Mesendoderm (in vitro differentiated cells): ENCODE measurements around the gene TBX4.

ENCODE experiments used
- DNase-seq: peaks from one replicate; pipeline ENCODE4 v3.0.0; 2013
- H2AK5ac ChIP-seq: 2 replicates; pipeline ENCODE4 v1.6.1; 2013; ENCODE audit warnings: low read length, inconsistent platforms
- H2BK120ac ChIP-seq: 2 replicates; pipeline ENCODE4 v1.6.1; 2013; ENCODE audit warnings: low read depth, mild to moderate bottlenecking, low read length, moderate library complexity, mixed read lengths
- H2BK15ac ChIP-seq: replicated peaks from 2 replicates; pipeline ENCODE4 v1.6.1; 2013; ENCODE audit warnings: low read depth, mild to moderate bottlenecking, moderate library complexity
- H2BK5ac ChIP-seq: 2 replicates; pipeline ENCODE4 v1.6.1; 2013; ENCODE audit warnings: low read length, inconsistent platforms
- H3K18ac ChIP-seq: 2 replicates; pipeline ENCODE4 v1.6.1; 2013; ENCODE audit warnings: mild to moderate bottlenecking, low read length, mixed read lengths
- H3K23ac ChIP-seq: one replicate; pipeline ENCODE4 v1.6.1; 2013; ENCODE audit warnings: low read length
- H3K27ac ChIP-seq: 2 replicates; pipeline ENCODE4 v1.5.1; 2013; ENCODE audit warnings: low read depth, mild to moderate bottlenecking, inconsistent platforms, low read length, moderate library complexity
- H3K27me3 ChIP-seq: 2 replicates; pipeline ENCODE4 v1.6.1; 2013; ENCODE audit warnings: low read length, control low read depth, mild to moderate bottlenecking, inconsistent platforms; ENCODE audit not compliant: insufficient read depth, poor library complexity
- H3K36me3 ChIP-seq: 2 replicates; pipeline ENCODE4 v1.6.1; 2013; ENCODE audit warnings: low read length, inconsistent platforms; ENCODE audit not compliant: control insufficient read depth, insufficient read depth
- H3K4ac ChIP-seq: one replicate; pipeline ENCODE4 v1.6.1; 2013; ENCODE audit warnings: low read depth, mild to moderate bottlenecking, low read length, moderate library complexity
- H3K4me1 ChIP-seq: 2 replicates; pipeline ENCODE4 v1.6.1; 2013; ENCODE audit warnings: low read depth, low read length, inconsistent platforms; ENCODE audit not compliant: control insufficient read depth
- H3K4me2 ChIP-seq: 2 replicates; pipeline ENCODE4 v1.6.1; 2013; ENCODE audit warnings: low read length
- H3K4me3 ChIP-seq: 2 replicates; pipeline ENCODE4 v1.5.1; 2013; ENCODE audit warnings: mild to moderate bottlenecking, low read length
- H3K56ac ChIP-seq: one replicate; pipeline ENCODE4 v1.6.1; 2013; ENCODE audit warnings: low read length
- H3K79me1 ChIP-seq: 2 replicates; pipeline ENCODE4 v1.6.1; 2013; ENCODE audit warnings: low read length, inconsistent platforms
- H3K79me2 ChIP-seq: 2 replicates; pipeline ENCODE4 v1.6.1; 2013; ENCODE audit warnings: mild to moderate bottlenecking, low read length; ENCODE audit not compliant: control insufficient read depth, insufficient read depth
- H3K9ac ChIP-seq: 2 replicates; pipeline ENCODE4 v1.6.1; 2013; ENCODE audit warnings: low read length, inconsistent platforms
- H4K5ac ChIP-seq: one replicate; pipeline ENCODE4 v1.6.1; 2013; ENCODE audit warnings: low read length
- H4K8ac ChIP-seq: one replicate; pipeline ENCODE4 v1.6.1; 2013; ENCODE audit warnings: low read depth, mild to moderate bottlenecking, control low read depth, low read length, moderate library complexity
- WGBS: extraction: QIAGEN DNeasy Blood & Tissue Kit; methylation state at CpG from one replicate; pipeline ENCODE4 v1.1.7; 2013; ENCODE audit warnings: low lambda C conversion rate, missing lambda C conversion rate; ENCODE audit not compliant: insufficient coverage; ENCODE audit errors: extremely low coverage; 5-methylcytosine and 5-hydroxymethylcytosine counted together

The TBX4 gene

DNA sequence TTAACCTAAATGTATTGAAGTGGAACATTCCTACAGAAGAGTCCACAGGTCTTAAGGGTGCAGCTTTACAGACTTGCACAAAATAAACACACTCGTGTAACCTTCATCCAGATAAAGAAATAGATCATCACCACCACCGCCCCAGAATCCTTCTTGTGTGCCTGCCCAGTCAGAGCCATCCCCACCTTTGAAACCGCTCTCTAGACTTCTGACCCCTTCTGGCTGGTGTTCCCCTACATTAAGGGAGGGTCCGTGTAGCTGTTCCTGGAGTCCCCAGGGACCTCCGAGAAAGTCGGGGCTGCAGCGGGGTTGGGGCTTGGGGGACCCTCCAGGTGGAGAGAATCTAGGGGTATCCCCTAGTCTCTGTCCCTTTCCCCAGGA, 9.4 kb downstream of the TBX4 start:
- Histone ChIP-seq H2AK5ac (no peak overlapping the region), H2BK5ac (no peak overlapping the region), H3K79me2 (no peaks in the 10 kb centered on the region), H3K27ac (no peak overlapping the region), H3K9ac (no peak overlapping the region), H4K8ac (no peak overlapping the region), H3K4me1 (peaks cover 19% of the 10 kb centered on the region), H3K4ac (no peak overlapping the region), H2BK15ac (no peak overlapping the region), H3K36me3 (no peaks in the 10 kb centered on the region), H3K4me3 (no peak overlapping the region), H4K5ac (no peak overlapping the region), H3K4me2 (peak overlapping the region; percentile 54), H3K79me1 (no peaks in the 10 kb centered on the region), H3K56ac (no peak overlapping the region), H3K27me3 (peaks cover 48% of the 10 kb centered on the region), H2BK120ac (no peak overlapping the region), H3K23ac (no peak overlapping the region), H3K18ac (peak overlapping the region; percentile 44)
- DNase-seq = no peak
- WGBS = no CpG with 5 or more reads among the region's 7 CpGs

DNA sequence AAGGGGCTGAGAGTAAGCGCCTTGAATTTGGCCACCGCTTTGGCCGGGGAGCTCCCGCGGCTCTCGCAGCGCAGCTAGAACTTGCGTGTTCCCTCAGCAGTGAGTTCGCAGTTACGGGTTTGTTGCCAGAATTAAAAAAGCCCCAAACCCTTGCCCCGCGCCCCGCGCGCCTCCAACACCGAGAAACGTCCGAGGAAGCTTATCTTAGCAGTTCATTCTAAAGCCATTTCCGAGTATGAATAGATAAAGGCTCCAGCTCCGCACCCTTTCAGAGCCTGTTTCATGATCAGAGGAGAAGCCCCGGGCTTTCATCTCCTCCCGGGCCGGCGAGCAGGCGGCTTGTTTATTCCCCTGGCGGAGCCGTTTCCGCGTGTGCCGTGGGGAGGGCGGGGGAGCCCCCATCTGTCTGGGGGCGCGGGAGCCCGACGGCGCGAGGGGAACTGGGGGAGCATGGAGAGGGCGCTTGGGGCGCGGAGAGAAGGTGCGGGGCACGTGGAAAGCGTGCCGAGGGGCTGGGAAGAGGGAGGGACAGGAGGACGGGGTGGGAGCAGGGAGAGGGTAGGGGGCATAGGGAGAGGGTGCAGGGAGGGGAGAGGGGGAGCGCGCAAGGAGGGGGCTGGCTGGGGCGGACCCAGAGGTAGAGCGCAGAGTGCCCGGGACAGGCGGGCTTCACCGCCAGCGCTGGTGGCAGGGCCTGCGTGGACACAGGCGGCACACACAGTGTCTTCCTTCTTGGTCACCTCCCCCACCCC, 9.9 kb downstream of the TBX4 start:
- peak overlapping the region; percentile 45 for H3K9ac ChIP-seq
- no peak overlapping the region for H2AK5ac ChIP-seq
- H3K27ac ChIP-seq = no peak overlapping the region
- peak overlapping the region; percentile 78 for H3K56ac ChIP-seq
- no peak overlapping the region for H3K4ac ChIP-seq
- H2BK15ac ChIP-seq = no peak overlapping the region
- no peak overlapping the region for H2BK5ac ChIP-seq
- peaks cover 19% of the 10 kb centered on the region for H3K4me1 ChIP-seq
- peak overlapping the region; percentile 52 for H3K18ac ChIP-seq
- H4K5ac ChIP-seq = no peak overlapping the region
- H3K36me3 ChIP-seq = no peaks in the 10 kb centered on the region
- peaks cover 42% of the 10 kb centered on the region for H3K27me3 ChIP-seq
- H3K4me2 ChIP-seq = peak overlapping the region; percentile 54
- no peak for DNase-seq
- no peaks in the 10 kb centered on the region for H3K79me2 ChIP-seq
- WGBS = no CpG with 5 or more reads among the region's 55 CpGs
- H2BK120ac ChIP-seq = peak overlapping the region; percentile 13
- no peak overlapping the region for H3K23ac ChIP-seq
- H4K8ac ChIP-seq = no peak overlapping the region
- H3K79me1 ChIP-seq = no peaks in the 10 kb centered on the region
- no peak overlapping the region for H3K4me3 ChIP-seq

DNA sequence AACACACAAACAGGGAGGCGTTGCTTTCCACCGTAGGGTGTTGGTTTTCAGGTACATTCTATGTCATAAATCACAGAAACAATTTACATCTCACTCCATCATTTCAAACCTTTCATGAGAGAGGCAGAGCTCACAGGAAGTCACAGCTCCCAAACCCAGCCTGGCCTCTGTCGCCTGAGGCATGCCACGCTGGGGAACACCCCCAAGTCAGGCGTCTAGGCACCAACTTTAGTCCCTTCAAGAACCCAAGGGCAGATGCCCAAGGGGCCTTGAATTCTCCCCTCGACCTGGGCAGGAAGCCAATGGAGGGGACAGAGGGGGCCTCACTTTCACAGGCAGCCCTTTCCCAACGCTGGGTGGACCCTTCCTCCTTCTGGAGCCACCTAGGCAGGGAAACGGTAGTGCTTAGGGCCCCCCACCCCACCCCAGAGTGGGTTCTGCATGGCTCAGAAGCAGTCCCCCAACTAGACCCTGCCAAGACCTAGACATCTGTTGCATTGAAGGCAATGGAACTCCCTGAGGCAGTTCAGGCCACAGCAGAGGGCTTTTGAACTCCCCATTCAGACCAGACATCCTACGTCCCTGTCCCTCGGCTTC, 10.6 kb downstream of the TBX4 start:
- Histone ChIP-seq H3K4me2 (peak overlapping the region; percentile 54), H2BK15ac (no peak overlapping the region), H3K36me3 (no peaks in the 10 kb centered on the region), H3K4me3 (no peak overlapping the region), H2BK5ac (peak overlapping the region; percentile 9), H3K18ac (no peak overlapping the region), H4K8ac (no peak overlapping the region), H3K27ac (no peak overlapping the region), H3K9ac (no peak overlapping the region), H3K79me1 (no peaks in the 10 kb centered on the region), H2BK120ac (no peak overlapping the region), H3K27me3 (peaks cover 36% of the 10 kb centered on the region), H3K4me1 (peaks cover 21% of the 10 kb centered on the region), H3K4ac (no peak overlapping the region), H3K56ac (peak overlapping the region; percentile 78), H2AK5ac (no peak overlapping the region), H3K79me2 (no peaks in the 10 kb centered on the region), H3K23ac (no peak overlapping the region), H4K5ac (no peak overlapping the region)
- no peak for DNase-seq
- WGBS = no CpG with 5 or more reads among the region's 10 CpGs

DNA sequence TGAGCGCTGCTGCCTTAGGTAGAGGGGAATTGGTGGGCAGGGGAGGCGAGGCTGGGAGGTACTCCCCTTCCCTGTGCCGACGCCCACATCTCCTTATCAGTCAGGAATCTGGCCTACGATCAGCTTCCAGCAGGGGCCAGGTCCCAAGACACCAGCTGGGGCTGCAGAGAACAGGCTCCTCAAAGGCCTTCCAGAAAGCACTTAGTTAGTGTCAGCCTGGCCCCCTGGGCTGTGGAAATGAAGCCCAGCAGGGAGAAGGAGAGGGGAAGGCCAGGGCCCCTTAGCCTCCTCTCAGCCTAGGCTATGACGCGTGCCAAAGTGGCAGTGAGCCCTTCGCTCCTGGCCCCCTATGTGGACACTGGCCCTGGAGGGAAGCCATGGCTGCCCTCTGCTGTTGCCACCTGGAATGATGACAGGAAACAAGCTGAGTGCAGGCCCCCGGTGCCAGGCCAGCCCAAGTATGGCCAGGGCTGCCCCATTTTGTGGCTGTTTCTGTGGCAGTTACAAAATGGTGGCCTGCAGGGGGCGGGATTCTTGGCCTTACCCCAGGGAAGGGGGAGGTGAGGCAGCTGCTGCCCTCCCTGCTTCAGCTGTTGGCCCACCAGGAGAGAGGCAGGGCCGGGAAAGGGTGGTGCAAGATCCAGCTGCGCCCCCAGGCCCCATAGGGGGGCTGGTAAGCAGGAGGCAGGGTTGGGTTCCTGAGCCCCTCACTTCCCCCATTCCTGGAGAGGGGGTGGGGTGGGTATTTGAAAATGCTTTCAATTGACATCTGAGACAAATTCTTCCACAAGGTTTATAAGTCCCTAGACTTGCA, 11.3 kb downstream of the TBX4 start:
- Histone ChIP-seq H2AK5ac (no peak overlapping the region), H4K8ac (no peak overlapping the region), H3K9ac (no peak overlapping the region), H3K79me2 (no peaks in the 10 kb centered on the region), H3K18ac (no peak overlapping the region), H3K4me1 (peaks cover 20% of the 10 kb centered on the region), H3K4me3 (no peak overlapping the region), H2BK15ac (no peak overlapping the region), H2BK5ac (peak overlapping the region; percentile 9), H3K36me3 (no peaks in the 10 kb centered on the region), H3K27me3 (peaks cover 31% of the 10 kb centered on the region), H2BK120ac (no peak overlapping the region), H3K4me2 (no peak overlapping the region), H4K5ac (no peak overlapping the region), H3K79me1 (no peaks in the 10 kb centered on the region), H3K27ac (no peak overlapping the region), H3K56ac (no peak overlapping the region), H3K23ac (no peak overlapping the region), H3K4ac (no peak overlapping the region)
- no CpG with 5 or more reads among the region's 12 CpGs for WGBS
- peak; percentile 81 for DNase-seq

DNA sequence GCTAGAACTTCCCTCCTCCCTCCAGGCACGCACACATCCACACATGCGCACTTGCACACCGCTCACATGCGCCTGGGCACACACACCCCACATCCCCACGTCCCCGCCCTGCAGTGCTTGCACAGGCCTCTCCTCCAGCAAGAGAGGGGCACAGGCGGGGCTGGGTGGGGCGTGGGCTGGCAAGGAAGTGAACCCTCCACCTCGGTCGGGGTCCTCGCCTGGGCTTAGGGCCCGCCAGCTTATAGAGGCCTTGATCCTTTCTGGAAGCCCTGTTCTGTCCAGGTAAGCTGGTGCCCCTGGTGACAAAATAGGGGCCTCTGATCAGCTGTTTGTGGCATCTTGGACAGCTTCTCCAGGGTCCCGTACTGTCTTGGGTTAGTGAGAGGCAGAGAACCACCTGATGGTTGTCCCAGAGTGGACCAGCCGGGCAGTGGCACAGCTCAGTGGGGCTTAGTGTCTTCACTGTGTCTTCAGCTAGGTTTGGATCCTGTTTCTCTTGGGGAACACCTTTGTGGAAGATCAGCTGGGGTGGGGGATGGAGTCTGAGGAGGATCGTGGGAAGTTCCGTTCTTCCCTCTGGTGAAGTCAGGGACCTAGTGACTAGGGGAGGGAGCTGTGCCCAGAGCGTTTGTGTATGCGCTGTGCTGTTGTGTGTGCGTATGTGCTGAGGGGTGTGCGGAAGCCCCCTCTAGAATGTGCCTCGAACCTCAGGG, 12.1 kb downstream of the TBX4 start:
- no peak overlapping the region for H3K4me3 ChIP-seq
- no peak overlapping the region for H4K8ac ChIP-seq
- H3K79me1 ChIP-seq = no peaks in the 10 kb centered on the region
- H4K5ac ChIP-seq = no peak overlapping the region
- no peak overlapping the region for H3K18ac ChIP-seq
- H2AK5ac ChIP-seq = no peak overlapping the region
- no peaks in the 10 kb centered on the region for H3K36me3 ChIP-seq
- no peak overlapping the region for H2BK120ac ChIP-seq
- H2BK5ac ChIP-seq = no peak overlapping the region
- WGBS = no CpG with 5 or more reads among the region's 21 CpGs
- H3K27me3 ChIP-seq = peaks cover 23% of the 10 kb centered on the region
- no peak overlapping the region for H3K9ac ChIP-seq
- H3K56ac ChIP-seq = peak overlapping the region; percentile 50
- no peak overlapping the region for H2BK15ac ChIP-seq
- DNase-seq = no peak
- H3K4ac ChIP-seq = no peak overlapping the region
- H3K4me2 ChIP-seq = no peak overlapping the region
- H3K27ac ChIP-seq = no peak overlapping the region
- peaks cover 19% of the 10 kb centered on the region for H3K4me1 ChIP-seq
- H3K23ac ChIP-seq = no peak overlapping the region
- H3K79me2 ChIP-seq = no peaks in the 10 kb centered on the region
